ENCODE data around the gene MCM3AP. TPM values are rescaled to one million over a fixed set of nuclear protein-coding genes. Genes with fewer than 3 reads are reported as not detected.

MCM3AP gene
- total and polyA plus RNA-seq, 9 of the 15 experiments (the other 6 are each of a cell fraction or from before 2014, with no cell fraction given): 6.5 to 179 (median 69.6) TPM

GRCh38 chr21:46323227-46323709 lies 37.9 kb upstream of the MCM3AP start (continued):
- TF ChIP-seq HOMEZ (CRISPR knock-in tag; IDR thresholded peaks at IDR 0.05) (no peak), SNIP1 (IDR thresholded peaks at IDR 0.05; ENCODE audit: low read depth) (no peak), TSC22D4 (tag; IDR thresholded peaks at IDR 0.05) (no peak), CTCF (IDR thresholded peaks at IDR 0.05 in 2 of 3, conservative IDR thresholded peaks at IDR 0.05 in 1 of 3; ENCODE audit: insufficient read depth in 2 of 3, low read depth in 1 of 3, low read length in 3 of 3) (no peak), HNRNPL (IDR thresholded peaks at IDR 0.05; ENCODE audit: low read depth, low read length) (no peak), BCL6 (CRISPR knock-in tag; IDR thresholded peaks at IDR 0.05) (no peak), TEAD1 (CRISPR knock-in tag; IDR thresholded peaks at IDR 0.05) (no peak; a peak in 1 of 4 replicates), EP300 (IDR thresholded peaks at IDR 0.05; ENCODE audit: low read length) (no peak), IRF2 (CRISPR knock-in tag; IDR thresholded peaks at IDR 0.05) (no peak), YY1 (IDR thresholded peaks at IDR 0.05; ENCODE audit: borderline replicate concordance in 1 of 3, control insufficient read depth in 1 of 3, extremely low read depth in 1 of 3, insufficient read depth in 3 of 3, insufficient read length in 1 of 3, insufficient replicate concordance in 2 of 3, low read depth in 1 of 3, low read length in 2 of 3) (no peak), THRAP3 (IDR thresholded peaks at IDR 0.05; ENCODE audit: borderline replicate concordance) (no peak), ZBTB5 (IDR thresholded peaks at IDR 0.05) (no peak), TOE1 (IDR thresholded peaks at IDR 0.05; ENCODE audit: borderline replicate concordance) (no peak), TOE1 (CRISPR knock-in tag; IDR thresholded peaks at IDR 0.05; ENCODE audit: borderline replicate concordance, low read depth) (no peak), HMG20A (CRISPR knock-in tag; conservative IDR thresholded peaks at IDR 0.05) (no peak), ZNF639 (CRISPR knock-in tag; conservative IDR thresholded peaks at IDR 0.05 in 1 of 2, IDR thresholded peaks at IDR 0.05 in 1 of 2) (no peak), ZBTB26 (CRISPR knock-in tag; IDR thresholded peaks at IDR 0.05) (no peak), CGGBP1 (CRISPR knock-in tag; IDR thresholded peaks at IDR 0.05) (no peak), ELF4 (CRISPR knock-in tag; IDR thresholded peaks at IDR 0.05) (0 out of 2 replicates have a peak, but pooled peaks have one; percentile 5)

Data from K562 (cell line).